ENCODE measurements around the gene PRKRA. TPM values are rescaled to one million over a fixed set of nuclear protein-coding genes. Genes with fewer than 3 reads are reported as not detected.

The PRKRA gene
- 10 to 100 TPM; 28.7 to 55.6 (median 31.5) TPM for total RNA-seq
- long read RNA-seq, donor 1, transcript PRKRA-201 (8 exons, 1,826 nt), result major isoform, 79 of 92 reads
- long read RNA-seq, donor 1, partial matches to known transcripts, result 1 of 92 reads
- long read RNA-seq, donor 1, other reads (novel, unspliced or antisense), result 10 of 92 reads
- long read RNA-seq, donor 2, transcript PRKRA-201 (8 exons, 1,826 nt), result major isoform, 23 of 26 reads
- long read RNA-seq, donor 2, partial matches to known transcripts, result 0 of 26 reads
- long read RNA-seq, donor 2, other reads (novel, unspliced or antisense), result 2 of 26 reads

DNA sequence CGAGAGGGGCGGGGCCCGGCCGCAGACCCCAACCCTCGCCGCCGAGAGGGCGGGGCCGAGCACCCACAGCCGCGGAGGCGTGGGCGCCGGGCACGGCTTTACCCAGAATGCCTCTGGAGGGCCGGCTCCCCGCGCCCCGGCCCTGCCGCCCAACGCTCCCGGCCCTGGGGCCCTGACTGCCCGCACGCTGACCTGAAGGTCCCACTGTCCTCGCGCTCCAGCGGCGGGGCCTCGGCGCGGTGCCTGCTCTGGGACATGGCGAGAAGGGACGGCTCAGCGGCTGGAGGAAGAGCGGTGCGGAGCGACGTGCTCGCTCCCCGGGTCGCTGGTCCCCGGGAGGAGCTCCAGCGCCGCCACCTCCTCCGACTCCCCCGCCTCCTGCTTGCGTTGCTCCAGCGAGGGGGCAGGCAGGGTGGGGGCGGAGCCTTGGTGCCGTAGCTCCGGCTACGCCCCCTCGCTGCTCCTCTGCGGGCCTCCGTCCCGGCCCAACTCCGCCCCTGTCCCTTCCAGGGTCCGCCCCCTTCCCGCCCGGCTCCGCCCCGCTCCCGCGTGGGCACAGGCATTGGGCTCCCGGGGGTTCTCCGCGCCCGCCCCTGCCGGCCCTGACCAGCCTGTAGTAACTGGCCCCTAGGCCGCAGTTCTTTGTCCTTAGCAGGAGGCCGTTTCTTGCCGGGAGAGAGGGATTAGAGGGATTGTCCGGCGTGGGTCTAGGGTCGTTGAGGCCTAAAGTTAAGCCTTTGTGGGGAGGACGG lies at the start of gene PRKRA, which contains the start of gene PJVK:
Gene PRKRA (minus strand): TSS at position 402 of the 752 bp plus-strand sequence. CDS start 145 bp downstream, at position 257.
Gene PJVK (plus strand): TSS at position 605 of the 752 bp plus-strand sequence. CDS start 2,032 bp downstream, outside the sequence.
- H3K4me3 ChIP-seq, result peak within 1 kb of the TSS; percentile 90
- no peaks in the 10 kb centered on the region for H3K9me3 ChIP-seq
- DNase-seq (peak; percentile 98 to 99 (median 98)), ATAC-seq (peak; percentile 96)
- peaks cover 13% of the 10 kb centered on the region for H3K4me1 ChIP-seq (ENCODE audit: low read depth)
- H3K36me3 ChIP-seq (ENCODE audit: low read depth), result no peaks in the 10 kb centered on the region
- TF ChIP-seq, protein P1, sequence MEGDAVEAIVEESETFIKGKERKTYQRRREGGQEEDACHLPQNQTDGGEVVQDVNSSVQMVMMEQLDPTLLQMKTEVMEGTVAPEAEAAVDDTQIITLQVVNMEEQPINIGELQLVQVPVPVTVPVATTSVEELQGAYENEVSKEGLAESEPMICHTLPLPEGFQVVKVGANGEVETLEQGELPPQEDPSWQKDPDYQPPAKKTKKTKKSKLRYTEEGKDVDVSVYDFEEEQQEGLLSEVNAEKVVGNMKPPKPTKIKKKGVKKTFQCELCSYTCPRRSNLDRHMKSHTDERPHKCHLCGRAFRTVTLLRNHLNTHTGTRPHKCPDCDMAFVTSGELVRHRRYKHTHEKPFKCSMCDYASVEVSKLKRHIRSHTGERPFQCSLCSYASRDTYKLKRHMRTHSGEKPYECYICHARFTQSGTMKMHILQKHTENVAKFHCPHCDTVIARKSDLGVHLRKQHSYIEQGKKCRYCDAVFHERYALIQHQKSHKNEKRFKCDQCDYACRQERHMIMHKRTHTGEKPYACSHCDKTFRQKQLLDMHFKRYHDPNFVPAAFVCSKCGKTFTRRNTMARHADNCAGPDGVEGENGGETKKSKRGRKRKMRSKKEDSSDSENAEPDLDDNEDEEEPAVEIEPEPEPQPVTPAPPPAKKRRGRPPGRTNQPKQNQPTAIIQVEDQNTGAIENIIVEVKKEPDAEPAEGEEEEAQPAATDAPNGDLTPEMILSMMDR (IDR thresholded peaks at IDR 0.05), result peak; percentile 14
- intact Hi-C loops (cut with DNase I, micrococcal nuclease), result no loop called here

DNA sequence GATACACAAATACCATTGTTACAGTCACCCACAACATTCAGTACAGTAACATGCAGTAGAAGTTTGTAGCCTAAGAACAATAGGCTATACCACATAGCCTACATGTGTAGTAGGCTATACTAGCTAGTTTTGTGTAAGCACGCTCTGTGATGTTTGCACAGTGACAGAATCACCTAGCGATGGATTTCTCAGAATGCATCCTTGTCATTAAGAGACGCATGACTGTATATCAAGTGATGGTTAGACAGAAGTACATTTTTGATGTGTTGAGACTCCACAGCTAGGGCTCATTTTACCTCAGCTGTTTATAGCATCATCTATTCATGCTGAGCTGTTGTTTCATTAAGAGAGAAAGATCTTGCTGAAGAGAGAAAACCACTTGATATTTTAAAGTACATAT lies 48.7 kb upstream of the PRKRA start:
- Histone ChIP-seq H3K9me3 (no peaks in the 10 kb centered on the region), H3K4me3 (no peak overlapping the region), H3K36me3 (ENCODE audit: low read depth) (no peaks in the 10 kb centered on the region), H3K4me1 (ENCODE audit: low read depth) (peaks cover 17% of the 10 kb centered on the region)
- intact Hi-C loops (cut with DNase I, micrococcal nuclease), result no loop called here
- TF ChIP-seq, protein P1 (IDR thresholded peaks at IDR 0.05), result no peak
- ATAC-seq (no peak), DNase-seq (no peak)

DNA sequence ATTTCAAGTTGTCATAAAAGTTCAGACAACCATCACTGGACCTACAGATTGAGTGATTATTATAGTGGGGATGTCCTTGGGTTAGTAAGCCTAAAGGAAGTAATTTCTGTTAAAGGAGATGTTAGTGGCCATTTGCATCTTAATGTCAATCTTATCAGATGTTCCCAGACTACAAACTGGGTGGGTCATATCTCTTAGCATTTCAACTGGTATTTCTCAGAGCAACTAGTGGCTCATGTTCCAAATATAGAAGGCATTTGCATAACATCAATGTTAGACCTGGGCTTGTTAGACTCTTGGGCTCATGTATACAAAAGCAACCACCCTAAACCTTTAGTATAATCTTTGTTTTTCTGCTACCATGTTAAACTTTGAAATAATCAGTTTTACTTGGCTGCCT lies 47.2 kb upstream of the PRKRA start:
- H3K4me1 ChIP-seq (ENCODE audit: low read depth), result peaks cover 17% of the 10 kb centered on the region
- no peaks in the 10 kb centered on the region for H3K36me3 ChIP-seq (ENCODE audit: low read depth)
- DNase-seq (no peak), ATAC-seq (no peak)
- H3K9me3 ChIP-seq, result no peaks in the 10 kb centered on the region
- TF ChIP-seq, protein P1 (IDR thresholded peaks at IDR 0.05), result no peak
- intact Hi-C loops (cut with DNase I, micrococcal nuclease), result no loop called here
- H3K4me3 ChIP-seq, result no peak overlapping the region

DNA sequence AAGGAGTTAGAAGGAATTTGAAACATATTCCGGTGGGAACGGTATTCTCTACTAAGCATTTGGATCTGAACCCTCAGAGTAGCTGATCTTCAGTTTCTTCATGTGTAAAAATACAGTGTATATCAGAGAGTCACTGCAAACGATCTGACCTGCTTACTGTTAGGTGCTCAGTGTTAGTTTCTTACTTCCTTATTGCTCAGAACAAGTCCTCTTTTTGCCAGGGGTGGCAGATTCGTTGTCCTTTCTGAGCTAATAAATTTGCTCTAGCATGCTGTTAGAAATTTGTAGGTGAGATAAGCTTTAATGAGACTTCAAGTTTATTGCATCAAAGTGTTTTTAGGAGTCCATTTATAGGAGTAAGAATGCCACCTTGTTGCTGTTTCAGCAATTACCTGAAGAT lies 45.1 kb upstream of the PRKRA start:
- no peaks in the 10 kb centered on the region for H3K9me3 ChIP-seq
- H3K4me3 ChIP-seq, result no peak overlapping the region
- TF ChIP-seq, protein P1 (IDR thresholded peaks at IDR 0.05), result no peak
- ATAC-seq (peak; percentile 96), DNase-seq (peak in 1 of 3 donors; percentile 28)
- H3K4me1 ChIP-seq (ENCODE audit: low read depth), result peaks cover 17% of the 10 kb centered on the region
- intact Hi-C loops (cut with DNase I, micrococcal nuclease), result no loop called here
- no peaks in the 10 kb centered on the region for H3K36me3 ChIP-seq (ENCODE audit: low read depth)

DNA sequence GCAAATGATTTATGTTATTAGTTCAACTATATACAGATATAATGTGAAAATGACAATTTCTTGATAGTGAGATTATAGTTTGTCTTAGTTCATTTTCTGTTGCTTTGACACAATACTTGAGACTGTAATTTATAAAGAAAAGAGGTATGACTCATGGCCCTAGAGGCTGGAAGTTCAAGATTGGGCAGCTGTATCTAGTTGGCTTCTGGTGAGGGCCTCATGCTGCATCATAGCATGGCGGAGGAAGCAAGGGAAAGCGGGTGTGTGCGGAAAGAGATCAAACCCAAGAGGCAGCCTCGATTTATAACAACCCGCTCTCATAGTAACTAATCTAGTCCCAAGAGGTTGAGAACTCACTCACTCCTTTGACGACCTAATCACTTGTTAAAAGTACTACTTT lies 40.6 kb upstream of the PRKRA start:
- intact Hi-C loops (cut with DNase I, micrococcal nuclease), result no loop called here
- TF ChIP-seq, protein P1 (IDR thresholded peaks at IDR 0.05), result no peak
- peaks cover 17% of the 10 kb centered on the region for H3K4me1 ChIP-seq (ENCODE audit: low read depth)
- no peak overlapping the region for H3K4me3 ChIP-seq
- H3K36me3 ChIP-seq (ENCODE audit: low read depth), result no peaks in the 10 kb centered on the region
- ATAC-seq, result no peak
- no peak for DNase-seq
- H3K9me3 ChIP-seq, result no peaks in the 10 kb centered on the region

All from mucosa of descending colon (tissue), 3 donors.